GM18520 (cell line): ENCODE measurements around the gene CD34.

Source experiments
- ATAC-seq: cut with Tn5 transposase; IDR thresholded peaks from one replicate; pipeline ENCODE4 v1.9.1; 2021; ENCODE audit not compliant: unreplicated experiment

The CD34 gene

GRCh38 chr1:207901041-207901653 lies 9.8 kb downstream of the CD34 start:
- no peak for ATAC-seq

GRCh38 chr1:207898836-207899235 lies 12.1 kb downstream of the CD34 start:
- ATAC-seq = no peak

GRCh38 chr1:207898260-207898659 lies 12.7 kb downstream of the CD34 start:
- no peak for ATAC-seq

- no peak for ATAC-seq
Observed at GRCh38 chr1:207897188-207897587, 13.7 kb downstream of the CD34 start.

- ATAC-seq = no peak
Observed at GRCh38 chr1:207896547-207896946, 14.4 kb downstream of the CD34 start.

GRCh38 chr1:207894704-207895103 lies 16.2 kb downstream of the CD34 start:
- ATAC-seq = no peak

GRCh38 chr1:207893737-207894582 lies 17.0 kb downstream of the CD34 start:
- no peak for ATAC-seq

GRCh38 chr1:207892764-207893163 lies 18.2 kb downstream of the CD34 start:
- ATAC-seq = no peak

GRCh38 chr1:207891148-207891547 lies 19.8 kb downstream of the CD34 start:
- no peak for ATAC-seq

- no peak for ATAC-seq
Observed at GRCh38 chr1:207890136-207890738, 20.7 kb downstream of the CD34 start.

- no peak for ATAC-seq
Observed at GRCh38 chr1:207888652-207889051, 22.3 kb downstream of the CD34 start.

GRCh38 chr1:207887542-207888201 lies 23.3 kb downstream of the CD34 start:
- no peak for ATAC-seq

GRCh38 chr1:207886227-207886626 lies 24.7 kb downstream of the CD34 start:
- no peak for ATAC-seq

GRCh38 chr1:207885129-207886032 lies 25.5 kb downstream of the CD34 start:
- no peak for ATAC-seq

GRCh38 chr1:207884266-207885029 lies 26.5 kb downstream of the CD34 start:
- ATAC-seq = no peak

- ATAC-seq = no peak
Observed at GRCh38 chr1:207883660-207884250, 27.2 kb downstream of the CD34 start.

- peak; percentile 43 for ATAC-seq
Observed at GRCh38 chr1:207883104-207883651, 27.7 kb downstream of the CD34 start.

- ATAC-seq = no peak
Observed at GRCh38 chr1:207882692-207883091, 28.2 kb downstream of the CD34 start.

- ATAC-seq = no peak
Observed at GRCh38 chr1:207878939-207879338, 32.0 kb downstream of the CD34 start.
